ENCODE results near the gene SEC24A.

DNA sequence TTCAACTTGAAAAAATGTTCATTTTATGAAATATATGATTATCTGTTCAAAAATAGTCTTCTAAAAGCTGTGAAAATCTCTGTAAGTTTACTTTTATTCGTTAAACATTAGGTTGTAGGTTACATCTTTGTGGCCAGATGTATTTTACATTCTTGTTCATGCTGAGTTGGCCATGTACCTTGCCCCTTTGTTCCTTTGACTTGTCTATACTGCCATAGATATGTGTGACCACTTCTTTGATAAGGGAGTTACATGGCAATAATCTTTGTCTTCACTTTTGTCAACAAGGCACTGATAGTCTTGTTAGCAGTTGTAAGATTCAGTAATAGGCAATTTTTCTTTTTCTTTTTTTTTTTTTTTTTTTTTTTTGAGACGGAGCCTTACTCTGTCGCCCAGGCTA, 15.9 kb downstream of the SEC24A start:
- TF ChIP-seq CTCF (IDR thresholded peaks at IDR 0.05) (no peak), POLR2A (IDR thresholded peaks at IDR 0.05; ENCODE audit: low read depth) (no peak), EP300 (IDR thresholded peaks at IDR 0.05) (no peak), POLR2AphosphoS5 (IDR thresholded peaks at IDR 0.05) (no peak)

Data from esophagus muscularis mucosa (tissue), 4 donors.